Measurements from ENCODE around the gene RHCE.
A peak's percentile ranks its signal among the peaks of the same experiment; 100 is the strongest.
"Not testable (repeated sequence)": the region's sequence is repeated elsewhere in the genome, so short reads cannot be mapped to it uniquely, and the experiment has no call there.

Gene RHCE

GRCh38 chr1:25432749-25433388, 12.2 kb upstream of the RHCE start:
- no peak for DNase-seq

- DNase-seq = no peak
Observed at GRCh38 chr1:25431955-25432719, 11.5 kb upstream of the RHCE start.

- DNase-seq = peak; percentile 30
Observed at GRCh38 chr1:25430967-25431881, 10.6 kb upstream of the RHCE start.

GRCh38 chr1:25430073-25430966, 9.7 kb upstream of the RHCE start, which contains the start of gene MACO1:
TSS of gene MACO1 (plus strand) at chr1:25430897. CDS start at chr1:25431099, 202 bp downstream.
- DNase-seq = peak; percentile 93

- DNase-seq = no peak
Observed at GRCh38 chr1:25428475-25429166, 8.0 kb upstream of the RHCE start.

GRCh38 chr1:25427696-25428095, 7.1 kb upstream of the RHCE start:
- DNase-seq = no peak

GRCh38 chr1:25425098-25426085, 4.8 kb upstream of the RHCE start:
- DNase-seq = no peak

GRCh38 chr1:25423206-25423605, 2.6 kb upstream of the RHCE start:
- peak; percentile 80 for DNase-seq

- DNase-seq = not testable (repeated sequence)
Observed at GRCh38 chr1:25419339-25419738, 1.3 kb downstream of the RHCE start.

- not testable (repeated sequence) for DNase-seq
Observed at GRCh38 chr1:25417280-25417679, 3.3 kb downstream of the RHCE start.

GRCh38 chr1:25414578-25414977, 6.0 kb downstream of the RHCE start:
- DNase-seq = not testable (repeated sequence)

- DNase-seq = not testable (repeated sequence)
Observed at GRCh38 chr1:25414157-25414556, 6.5 kb downstream of the RHCE start.

GRCh38 chr1:25412872-25413623, 7.6 kb downstream of the RHCE start:
- not testable (repeated sequence) for DNase-seq

GRCh38 chr1:25409641-25410427, 10.8 kb downstream of the RHCE start:
- DNase-seq = peak; percentile 79

- DNase-seq = not testable (repeated sequence)
Observed at GRCh38 chr1:25405731-25406305, 14.8 kb downstream of the RHCE start.

- DNase-seq = not testable (repeated sequence)
Observed at GRCh38 chr1:25402947-25403803, 17.4 kb downstream of the RHCE start.

GRCh38 chr1:25398079-25398478, 22.5 kb downstream of the RHCE start:
- DNase-seq = not testable (repeated sequence)

Measured in DMS 273 treated with DMSO at 0.1 percent for 48 hours (cell line).